HG03571 (cell line): ENCODE measurements around the gene TKT.

Experiments used
- ATAC-seq: cut with Tn5 transposase; IDR thresholded peaks from one replicate; pipeline ENCODE4 v1.9.1; 2021; ENCODE audit not compliant: unreplicated experiment

The TKT gene

GRCh38 chr3:53240989-53241972 lies 14.5 kb downstream of the TKT start:
- no peak for ATAC-seq

GRCh38 chr3:53239800-53240199 lies 16.0 kb downstream of the TKT start:
- no peak for ATAC-seq

GRCh38 chr3:53238886-53239285 lies 16.9 kb downstream of the TKT start:
- no peak for ATAC-seq

GRCh38 chr3:53238051-53238850 lies 17.6 kb downstream of the TKT start:
- no peak for ATAC-seq

- ATAC-seq: no peak
Measured at GRCh38 chr3:53236112-53236841, 19.5 kb downstream of the TKT start.

- no peak for ATAC-seq
Measured at GRCh38 chr3:53235545-53235944, 20.3 kb downstream of the TKT start.

- no peak for ATAC-seq
Measured at GRCh38 chr3:53234841-53235232, 21.0 kb downstream of the TKT start.

GRCh38 chr3:53234130-53234840 lies 21.5 kb downstream of the TKT start:
- ATAC-seq: no peak

GRCh38 chr3:53232641-53233377 lies 23.0 kb downstream of the TKT start:
- ATAC-seq: no peak

GRCh38 chr3:53231532-53232511 lies 24.0 kb downstream of the TKT start:
- ATAC-seq: no peak

- no peak for ATAC-seq
Measured at GRCh38 chr3:53230789-53231188, 25.0 kb downstream of the TKT start.

- no peak for ATAC-seq
Measured at GRCh38 chr3:53230041-53230621, 25.7 kb downstream of the TKT start.

GRCh38 chr3:53229606-53230005 lies 26.2 kb downstream of the TKT start:
- ATAC-seq: no peak

GRCh38 chr3:53229171-53229570 lies 26.7 kb downstream of the TKT start:
- no peak for ATAC-seq

- no peak for ATAC-seq
Measured at GRCh38 chr3:53227993-53228885, 27.6 kb downstream of the TKT start.

- ATAC-seq: no peak
Measured at GRCh38 chr3:53226841-53227407, 28.9 kb downstream of the TKT start.
